GM19240 (cell line): ENCODE results near the gene GLTP.

Source experiments
- DNase-seq: peaks from one replicate; pipeline ENCODE4 v3.0.0; 2011; ENCODE audit warnings: low spot score; ENCODE audit not compliant: insufficient read length

GLTP gene

DNA sequence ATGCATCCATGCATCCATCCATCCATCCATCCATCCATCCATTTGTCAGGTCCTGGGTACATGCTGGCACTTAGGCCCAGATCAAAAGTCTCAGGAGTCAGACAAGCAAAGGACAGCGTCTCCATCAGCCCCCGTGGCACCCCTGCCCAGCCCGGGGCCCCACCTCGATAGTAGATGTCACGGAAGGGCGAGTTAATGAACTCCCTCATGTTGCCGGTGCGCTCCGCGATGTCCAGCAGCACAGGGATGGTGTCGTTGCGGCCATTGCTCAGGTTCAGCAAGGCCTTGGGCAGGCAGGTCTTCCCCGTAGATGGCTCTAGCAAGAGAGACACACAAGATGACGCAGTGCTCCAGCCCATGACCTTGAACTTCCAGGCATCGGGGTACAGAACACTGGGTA lies 77.5 kb downstream of the GLTP start:
- DNase-seq, result no peak
